CD14-positive monocyte (primary cell): ENCODE data around the gene DYNC2I2. TPM values are rescaled to one million over a fixed set of nuclear protein-coding genes. Genes with fewer than 3 reads are reported as not detected.

Experiments used
- DNase-seq, 3 donors: peaks; one replicate each; pipeline ENCODE4 v3.0.0-alpha.2; 2011 to 2022
- H2AFZ ChIP-seq: 2 replicates; pipeline ENCODE4 v1.6.0; 2012; ENCODE audit warnings: mild to moderate bottlenecking, low read depth, low read length, inconsistent platforms; ENCODE audit not compliant: insufficient read depth, poor library complexity, severe bottlenecking
- H3K27ac ChIP-seq, 2 donors: 1 replicate in 1 of 2; 2 replicates in 1 of 2; pipeline ENCODE4 v1.5.1; 2012 to 2013; ENCODE audit warnings: low read length in 2 of 2, control low read depth in 1 of 2, inconsistent platforms in 1 of 2, low read depth in 1 of 2, mild to moderate bottlenecking in 1 of 2
- H3K27me3 ChIP-seq, 2 donors: one replicate each; pipeline versions ENCODE4 v1.6.0 to v1.6.1; 2011 to 2013; ENCODE audit warnings: low read length in 2 of 2; ENCODE audit not compliant: control insufficient read depth in 2 of 2, insufficient read depth in 2 of 2
- H3K36me3 ChIP-seq, 2 donors: replicated peaks in 1 of 2; 1 replicate in 1 of 2; 2 replicates in 1 of 2; pipeline versions ENCODE4 v1.5.1 to v1.6.1; 2012 to 2013; ENCODE audit warnings: low read length in 2 of 2, control low read depth in 1 of 2, inconsistent platforms in 1 of 2, mild to moderate bottlenecking in 1 of 2; ENCODE audit not compliant: insufficient read depth in 2 of 2, control insufficient read depth in 1 of 2
- H3K4me1 ChIP-seq, 2 donors: 1 replicate in 1 of 2; 2 replicates in 1 of 2; pipeline versions ENCODE4 v1.5.1 to v1.6.1; 2012 to 2013; ENCODE audit warnings: low read length in 2 of 2, control low read depth in 1 of 2, inconsistent platforms in 1 of 2, mild to moderate bottlenecking in 1 of 2, moderate library complexity in 1 of 2; ENCODE audit not compliant: insufficient read depth in 2 of 2, control insufficient read depth in 1 of 2
- H3K4me2 ChIP-seq: replicated peaks from 2 replicates; pipeline ENCODE3; 2012; ENCODE audit warnings: low read length, moderate library complexity, mild to moderate bottlenecking; ENCODE audit not compliant: poor library complexity, severe bottlenecking; ENCODE audit errors: extremely low read depth
- H3K4me3 ChIP-seq, 3 experiments: fragments of 200-600 bp in 1 of 3; sonication (generic) in 1 of 3; replicated peaks in 1 of 3; 1 replicate in 2 of 3; 2 replicates in 1 of 3; pipeline ENCODE4 v1.5.1; 2011 to 2013; ENCODE audit warnings: low read length in 3 of 3, mild to moderate bottlenecking in 3 of 3, control low read depth in 2 of 3, low read depth in 2 of 3, inconsistent platforms in 1 of 3, moderate library complexity in 1 of 3
- H3K79me2 ChIP-seq: 2 replicates; pipeline ENCODE4 v1.6.0; 2012; ENCODE audit warnings: mild to moderate bottlenecking, control low read depth, inconsistent platforms, low read length, moderate library complexity; ENCODE audit not compliant: insufficient read depth
- H3K9ac ChIP-seq: 2 replicates; pipeline ENCODE4 v1.6.0; 2017; ENCODE audit warnings: low read length, mild to moderate bottlenecking; ENCODE audit not compliant: insufficient read depth, poor library complexity, severe bottlenecking
- H3K9me3 ChIP-seq, 2 donors: replicated peaks in 1 of 2; 1 replicate in 1 of 2; 2 replicates in 1 of 2; pipeline versions ENCODE4 v1.5.1 to v1.6.1; 2012 to 2013; ENCODE audit warnings: low read length in 2 of 2, control low read depth in 1 of 2; ENCODE audit not compliant: control insufficient read depth in 1 of 2, insufficient read depth in 1 of 2
- H4K20me1 ChIP-seq: 2 replicates; pipeline ENCODE4 v1.6.0; 2012; ENCODE audit warnings: mild to moderate bottlenecking, low read length, control low read depth, moderate library complexity; ENCODE audit not compliant: insufficient read depth
- H3K27ac Mint-ChIP-seq, 7 donors: one replicate each; pipeline ENCODE4 v1.8.0; 2020; ENCODE audit warnings: mild to moderate bottlenecking in 7 of 7, mixed read lengths in 7 of 7, moderate library complexity in 6 of 7, inconsistent platforms in 2 of 7
- H3K27me3 Mint-ChIP-seq, 3 donors: one replicate each; pipeline ENCODE4 v1.8.0; 2021 to 2022; ENCODE audit warnings: low read depth in 3 of 3, mild to moderate bottlenecking in 3 of 3, mixed read lengths in 3 of 3, moderate library complexity in 3 of 3, inconsistent platforms in 1 of 3
- H3K36me3 Mint-ChIP-seq, 2 donors: one replicate each; pipeline ENCODE4 v1.8.0; 2020; ENCODE audit warnings: mixed read lengths in 2 of 2, inconsistent platforms in 1 of 2, mild to moderate bottlenecking in 1 of 2
- H3K4me1 Mint-ChIP-seq: one replicate; pipeline ENCODE4 v1.8.0; 2020; ENCODE audit warnings: mild to moderate bottlenecking, mixed read lengths
- H3K4me3 Mint-ChIP-seq, 2 donors: one replicate each; pipeline ENCODE4 v1.8.0; 2020; ENCODE audit warnings: mild to moderate bottlenecking in 2 of 2, mixed read lengths in 2 of 2, moderate library complexity in 1 of 2
- H3K9me3 Mint-ChIP-seq, 7 donors: one replicate each; pipeline ENCODE4 v1.8.0; 2020 to 2022; ENCODE audit warnings: mixed read lengths in 7 of 7, mild to moderate bottlenecking in 6 of 7, moderate library complexity in 6 of 7, inconsistent platforms in 2 of 7
- CTCF ChIP-seq: fragments of 200-600 bp; IDR thresholded peaks from one replicate; pipeline ENCODE4 v1.8.0; 2022; ENCODE audit warnings: antibody characterized with exemption, mild to moderate bottlenecking
- WGBS: methylation state at CpG from one replicate; pipeline ENCODE4 v1.1.5; 2013; ENCODE audit warnings: missing lambda C conversion rate; ENCODE audit not compliant: insufficient coverage; 5-methylcytosine and 5-hydroxymethylcytosine counted together
- intact Hi-C, 2 donors: fragments of 100-400 bp; cut with micrococcal nuclease; formaldehyde crosslinking; loops; one replicate each; pipeline versions ENCODE4 v1.15.0 to v1.15.1; 2023
- polyA plus RNA-seq, 3 donors: library from polyadenylated mRNA; depleted of rRNA in 1 of 3; unstranded in 2 of 3; stranded (reverse) in 1 of 3; fragments of 300-500 nt in 2 of 3; fragments of >200 nt in 1 of 3; fragmentation: Illumina TruSeq in 2 of 3; gene quantifications; 1 replicate in 2 of 3; 2 replicates in 1 of 3; pipeline ENCODE4 v1.2.3, GENCODE V29; 2012 to 2021

The DYNC2I2 gene
- polyA plus RNA-seq, 3 donors = 1.5 to 2.1 (median 1.9) TPM

GRCh38 chr9:128640603-128641002, 16.0 kb downstream of the DYNC2I2 start:
- H3K36me3 ChIP-seq = peaks cover 0 to 6% of the 10 kb centered on the region in 2 donors
- H3K27ac Mint-ChIP-seq = no peak overlapping the region
- H3K4me1 ChIP-seq = no peaks in the 10 kb centered on the region
- 98% methylated on average over 15 of the region's 18 CpGs for WGBS
- H2AFZ ChIP-seq = no peak overlapping the region
- H3K4me2 ChIP-seq = no peak overlapping the region
- peaks cover 0 to 3% (median 0%) of the 10 kb centered on the region in 3 donors for H3K27me3 Mint-ChIP-seq
- H3K27ac ChIP-seq = no peak overlapping the region
- no peaks in the 10 kb centered on the region for H3K79me2 ChIP-seq
- H3K9me3 Mint-ChIP-seq = no peaks in the 10 kb centered on the region
- H3K4me3 ChIP-seq = no peak overlapping the region
- intact Hi-C loops = loop anchor here in 1 of 2 donors (10.0 kb wide), 1 partner anchor 284 kb away; the partner anchor contains the start of gene PHYHD1
- TF ChIP-seq CTCF = no peak
- no peak overlapping the region for H3K9ac ChIP-seq
- no peaks in the 10 kb centered on the region for H3K4me1 Mint-ChIP-seq
- no peak for DNase-seq
- peaks cover 6 to 24% of the 10 kb centered on the region in 2 donors for H3K36me3 Mint-ChIP-seq
- H3K9me3 ChIP-seq = no peaks in the 10 kb centered on the region
- H3K4me3 Mint-ChIP-seq = no peak overlapping the region
- no peaks in the 10 kb centered on the region for H4K20me1 ChIP-seq
- no peaks in the 10 kb centered on the region for H3K27me3 ChIP-seq

- Histone ChIP-seq H3K36me3 (peaks cover 7 to 15% of the 10 kb centered on the region in 2 donors), H2AFZ (no peak overlapping the region), H3K4me2 (no peak overlapping the region), H3K27ac (no peak overlapping the region), H4K20me1 (no peaks in the 10 kb centered on the region), H3K4me1 (no peaks in the 10 kb centered on the region), H3K27me3 (no peaks in the 10 kb centered on the region), H3K79me2 (no peaks in the 10 kb centered on the region), H3K9ac (no peak overlapping the region), H3K9me3 (no peaks in the 10 kb centered on the region), H3K4me3 (no peak overlapping the region)
- WGBS = 90% methylated on average over 2 of the region's 4 CpGs
- intact Hi-C loops = no loop called here
- Mint-ChIP-seq H3K36me3 (peaks cover 12 to 35% of the 10 kb centered on the region in 2 donors), H3K27ac (peak overlapping the region in 2 of 7 donors; percentile 27 to 33), H3K9me3 (no peaks in the 10 kb centered on the region), H3K4me3 (no peak overlapping the region), H3K4me1 (no peaks in the 10 kb centered on the region), H3K27me3 (peaks cover 0 to 3% (median 0%) of the 10 kb centered on the region in 3 donors)
- TF ChIP-seq CTCF = no peak
- DNase-seq = peak in 1 of 3 donors; percentile 19
These were observed 18.1 kb downstream of the DYNC2I2 start for GRCh38 chr9:128638580-128638979.
